GM21526 (cell line): Measurements from ENCODE around the gene PYCR2.

ENCODE experiments used
- ATAC-seq: cut with Tn5 transposase; IDR thresholded peaks from one replicate; pipeline ENCODE4 v1.9.1; 2021; ENCODE audit warnings: moderate library complexity; ENCODE audit not compliant: unreplicated experiment, low FRiP score

The PYCR2 gene

GRCh38 chr1:225921734-225922709 lies 2.0 kb downstream of the PYCR2 start:
- no peak for ATAC-seq

GRCh38 chr1:225919906-225920305 lies 4.1 kb downstream of the PYCR2 start:
- no peak for ATAC-seq

DNA sequence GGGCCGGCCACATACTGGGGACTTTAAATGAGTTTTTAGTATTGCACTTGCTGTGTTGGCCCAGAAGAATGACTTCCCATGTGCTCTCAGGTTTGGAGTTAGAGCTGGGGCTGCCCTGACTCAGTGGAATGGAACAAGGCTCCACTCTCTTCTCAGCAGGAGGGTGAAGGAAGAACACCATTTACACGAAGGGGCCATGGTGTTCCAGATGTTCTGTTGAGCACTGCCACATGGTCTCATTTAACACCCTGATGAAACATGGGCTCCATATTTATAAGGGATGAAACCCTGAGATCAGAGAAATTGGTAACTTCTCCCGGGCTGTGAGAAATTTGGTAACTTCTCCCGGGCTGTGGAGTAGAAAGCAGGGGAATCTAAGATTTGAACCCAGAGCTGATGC lies 5.8 kb downstream of the PYCR2 start:
- ATAC-seq = no peak

DNA sequence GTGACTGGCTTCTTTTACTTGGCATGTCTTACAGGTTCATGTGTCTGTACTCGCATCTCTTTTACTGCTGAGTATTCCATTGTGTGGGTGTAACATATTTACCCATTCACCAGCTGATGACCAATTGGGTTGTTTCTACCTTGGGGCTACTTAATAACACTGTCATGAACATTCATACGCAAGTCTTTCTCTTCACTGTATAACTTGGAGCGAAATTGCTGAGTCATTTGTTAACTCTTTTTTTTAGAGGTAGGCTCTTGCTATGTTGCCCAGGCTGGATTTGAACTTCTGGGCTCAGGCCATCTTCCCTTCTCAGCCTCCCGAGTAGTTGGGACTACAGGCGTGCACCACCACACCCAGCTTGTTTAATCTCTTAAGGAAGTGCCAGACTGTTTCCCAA lies 6.5 kb downstream of the PYCR2 start:
- no peak for ATAC-seq

DNA sequence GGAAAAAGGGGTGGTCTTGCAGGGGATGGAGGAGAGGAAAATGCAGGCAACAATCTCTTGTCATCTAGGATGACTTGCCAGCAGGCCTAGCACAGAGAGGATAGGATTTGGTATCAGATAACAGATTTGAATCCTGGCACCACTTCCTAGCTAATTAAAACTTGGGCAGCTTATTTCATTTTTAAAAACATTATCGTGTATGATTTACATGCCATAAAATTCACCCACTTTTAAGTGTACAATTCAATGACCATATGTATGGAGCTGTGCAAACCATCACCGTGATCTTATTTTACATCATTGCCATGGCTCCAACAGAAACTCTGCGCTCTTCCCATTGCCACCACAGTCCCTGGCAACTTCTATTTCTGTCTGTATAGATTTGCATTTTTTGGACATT lies 6.9 kb downstream of the PYCR2 start:
- ATAC-seq = no peak

DNA sequence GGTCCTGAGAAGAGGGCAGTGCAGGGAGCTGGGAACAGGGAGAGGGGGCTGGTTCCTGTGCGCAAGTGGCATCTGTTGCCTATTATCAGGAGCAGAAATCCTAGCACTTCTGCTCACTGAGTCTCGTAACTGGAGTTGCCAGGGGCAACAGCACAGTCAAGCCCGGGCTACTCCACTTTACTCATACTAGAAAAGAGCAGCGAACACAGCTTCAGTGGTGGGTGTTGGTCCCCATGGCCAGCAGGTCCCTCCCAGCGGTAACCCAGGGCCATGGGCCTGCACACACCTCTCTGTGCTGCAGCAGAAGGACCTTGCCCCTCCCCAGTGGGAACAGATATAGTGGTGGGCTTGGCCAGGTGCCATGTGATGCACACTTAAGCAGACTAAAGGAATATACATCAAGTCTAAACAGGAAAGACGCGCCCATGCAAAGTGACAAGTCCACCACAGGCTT lies 8.5 kb downstream of the PYCR2 start:
- no peak for ATAC-seq

GRCh38 chr1:225914947-225915346 lies 9.1 kb downstream of the PYCR2 start:
- ATAC-seq = no peak

GRCh38 chr1:225914391-225914790 lies 9.7 kb downstream of the PYCR2 start:
- ATAC-seq = no peak

DNA sequence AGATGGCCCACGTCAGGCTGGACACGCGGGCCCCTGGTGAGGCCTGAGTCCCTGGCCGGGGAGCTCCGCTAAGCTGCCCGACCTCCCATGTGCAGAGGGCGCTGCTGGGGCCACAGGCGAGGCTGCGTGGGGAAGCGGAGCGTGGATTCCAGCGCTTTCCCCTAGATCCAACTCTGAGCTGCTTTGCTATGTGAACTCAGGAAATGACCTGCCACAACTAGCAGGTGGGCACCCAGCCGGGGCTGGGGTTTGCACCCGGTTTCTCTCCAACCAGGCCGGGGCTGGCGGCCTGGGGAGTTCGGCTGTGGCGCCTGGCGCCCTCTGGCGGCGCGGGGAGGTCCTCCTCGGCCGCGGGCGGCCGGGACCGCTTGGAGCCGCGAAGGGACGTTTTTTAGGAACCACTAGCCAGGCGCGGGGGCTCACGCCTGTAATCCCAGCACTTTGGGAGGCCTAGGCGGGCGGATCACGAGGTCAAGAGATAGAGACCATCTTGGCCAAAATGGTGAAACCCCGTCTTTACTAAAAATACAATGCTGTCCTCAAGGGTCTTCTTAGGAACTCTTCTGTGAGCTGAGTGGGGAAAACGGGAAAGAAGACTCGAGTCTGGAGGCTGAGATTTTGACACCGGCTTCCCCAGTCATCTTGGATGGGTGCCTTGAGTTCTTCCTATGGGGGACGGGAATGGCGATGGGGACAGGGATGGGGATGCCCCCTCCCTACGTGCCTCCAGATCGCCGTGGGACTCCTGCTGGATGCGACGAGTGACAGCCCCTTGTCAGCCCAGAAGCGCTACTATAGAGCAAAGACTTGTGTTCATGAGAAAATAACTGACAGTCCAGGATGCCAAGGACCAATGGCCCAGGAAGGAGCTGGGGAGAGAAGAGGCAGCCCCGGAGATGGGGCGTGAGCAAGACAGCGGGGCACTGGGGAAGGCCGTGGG lies 12.6 kb downstream of the PYCR2 start:
- peak; percentile 56 for ATAC-seq

GRCh38 chr1:225909477-225909876 lies 14.6 kb downstream of the PYCR2 start:
- no peak for ATAC-seq

GRCh38 chr1:225908773-225909172 lies 15.3 kb downstream of the PYCR2 start:
- ATAC-seq = no peak

DNA sequence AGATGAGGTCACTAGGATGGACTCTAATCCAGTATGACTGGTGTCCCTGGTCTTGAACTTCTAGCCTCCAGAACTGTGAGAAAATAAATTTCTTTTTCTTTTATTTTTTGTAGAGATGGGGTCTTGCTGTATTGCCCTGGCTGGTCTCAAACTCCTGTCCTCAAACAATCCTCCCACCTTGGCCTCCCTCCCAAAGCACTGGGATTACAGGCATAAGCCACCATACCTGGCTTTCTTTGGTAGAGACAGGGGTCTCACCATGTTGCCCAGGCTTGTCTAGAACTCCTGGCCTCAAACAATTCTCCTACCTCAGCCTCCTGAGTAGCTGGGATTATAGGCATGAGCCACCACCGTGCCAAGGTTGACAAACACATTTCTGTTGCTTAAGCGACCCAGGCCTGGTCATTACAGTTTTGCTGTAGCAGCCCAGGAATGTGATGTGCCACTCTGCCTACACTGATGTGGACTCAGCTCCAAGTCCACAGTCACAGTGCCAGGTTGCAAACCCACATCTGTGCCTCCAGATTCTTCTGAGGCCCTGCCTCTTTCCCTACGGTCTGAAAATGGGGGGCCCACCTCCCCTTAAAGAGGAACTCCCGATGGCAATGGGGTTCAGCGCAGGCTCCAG lies 15.9 kb downstream of the PYCR2 start:
- no peak for ATAC-seq

- no peak for ATAC-seq
Measured at GRCh38 chr1:225907341-225907740, 16.7 kb downstream of the PYCR2 start.

DNA sequence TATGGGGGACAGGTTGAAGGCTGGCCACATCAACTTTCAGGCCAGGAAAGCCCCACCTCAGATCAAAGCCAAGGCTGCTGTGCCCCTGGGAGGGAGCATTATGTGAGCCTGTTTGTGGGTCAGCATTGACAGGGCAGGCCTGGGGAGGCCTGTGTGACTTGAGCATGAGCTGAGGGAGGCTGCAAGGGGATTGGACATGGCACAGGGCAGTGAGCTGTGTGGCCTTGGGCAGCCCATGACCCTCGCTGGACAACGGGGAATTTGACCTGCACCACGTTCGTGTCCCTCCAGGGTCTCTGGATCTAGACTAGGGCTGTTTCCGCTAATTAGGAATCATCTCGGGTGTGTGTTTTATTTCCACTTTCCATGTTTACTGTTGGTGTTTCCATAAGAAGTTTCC lies 17.6 kb downstream of the PYCR2 start:
- ATAC-seq = no peak

DNA sequence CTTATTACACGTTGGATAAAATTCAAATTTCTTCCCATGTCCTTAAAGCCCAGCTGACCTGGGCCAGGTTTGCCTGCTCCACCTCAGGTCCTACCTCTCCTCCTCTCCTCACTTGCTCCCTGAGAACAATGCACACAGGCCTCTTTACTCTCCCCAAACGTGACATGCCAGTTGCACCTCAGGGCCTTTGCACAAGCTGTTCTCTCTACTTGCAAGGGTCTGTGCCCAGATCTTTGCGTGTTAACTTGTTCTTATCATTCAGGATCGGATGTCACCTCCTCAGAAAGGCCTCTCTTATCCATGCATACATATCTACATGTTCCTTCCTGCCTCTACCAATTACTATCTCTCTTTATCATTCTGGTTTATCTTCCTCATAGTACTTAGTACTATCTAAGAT lies 20.4 kb downstream of the PYCR2 start:
- no peak for ATAC-seq

DNA sequence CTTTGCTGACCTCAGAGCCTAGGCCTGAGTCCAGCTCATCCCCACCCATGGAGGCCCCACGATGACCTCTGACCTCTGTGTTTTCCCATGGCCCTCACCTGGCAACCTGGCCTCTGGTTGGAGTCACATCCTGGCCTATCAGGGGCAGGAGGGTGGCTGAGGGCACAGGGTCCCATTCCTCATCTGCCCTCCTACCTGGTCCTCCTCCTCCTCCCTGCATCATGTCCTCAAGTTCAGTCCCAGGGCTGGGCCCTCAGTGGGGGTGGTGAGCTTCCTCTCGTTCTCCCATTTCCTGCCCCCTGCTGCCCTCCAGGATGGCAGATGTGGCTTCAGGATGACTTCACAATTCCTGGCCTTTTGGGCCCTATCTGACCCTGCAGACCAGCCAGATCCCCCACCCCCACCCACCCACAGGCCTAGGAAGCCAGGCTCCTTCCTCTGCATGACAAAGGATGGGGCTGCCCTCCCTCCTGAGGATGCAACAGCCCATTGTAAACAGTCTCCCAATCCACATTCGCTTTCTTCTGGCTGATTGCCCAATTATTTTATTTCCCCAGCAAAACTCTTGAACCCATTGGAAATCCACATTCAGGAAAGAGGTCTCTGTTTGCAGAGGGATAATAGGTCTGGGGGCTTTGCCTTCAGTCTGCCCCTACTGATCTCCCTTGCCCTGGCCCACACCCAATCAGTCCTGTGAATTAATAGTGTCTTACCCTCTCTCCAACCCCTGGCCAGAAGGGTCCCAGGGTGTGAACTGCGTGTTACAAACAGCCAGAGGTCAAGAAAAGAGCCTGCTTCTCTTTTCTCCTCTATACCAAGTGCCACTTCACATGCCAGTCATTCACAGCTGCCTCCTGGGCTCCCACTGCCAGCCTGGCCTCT lies 24.8 kb downstream of the PYCR2 start:
- ATAC-seq = no peak

- ATAC-seq = no peak
Measured at GRCh38 chr1:225897595-225898514, 26.2 kb downstream of the PYCR2 start.

GRCh38 chr1:225896937-225897549 lies 27.0 kb downstream of the PYCR2 start:
- ATAC-seq = peak; percentile 100
